NCI-H460 (cell line): ENCODE results near the gene CYP1A2. TPM values are rescaled to one million over a fixed set of nuclear protein-coding genes. Genes with fewer than 3 reads are reported as not detected.
A peak's percentile ranks its signal among the peaks of the same experiment; 100 is the strongest.
"Not testable (repeated sequence)": the region's sequence is repeated elsewhere in the genome, so short reads cannot be mapped to it uniquely, and the experiment has no call there.

Experiments
- DNase-seq: peaks from one replicate; pipeline ENCODE4 v3.0.0-alpha.2; 2016; ENCODE audit warnings: low read depth; ENCODE audit errors: extremely low read depth
- total RNA-seq: library from RNA; depleted of rRNA; stranded (reverse); fragments of >200 nt; shearing (Covaris generic); gene quantifications from 2 replicates; pipeline ENCODE4 v1.2.3, GENCODE V29; 2014

The CYP1A2 gene
- total RNA-seq, 1 experiment from 2014 or later = not detected

- DNase-seq = no peak
These were observed 27.2 kb downstream of the CYP1A2 start for GRCh38 chr15:74775894-74776293.

GRCh38 chr15:74776821-74777768 is 28.4 kb downstream of the CYP1A2 start:
- DNase-seq = peak; percentile 85

GRCh38 chr15:74777769-74778598 is 29.3 kb downstream of the CYP1A2 start:
- DNase-seq = no peak

DNA sequence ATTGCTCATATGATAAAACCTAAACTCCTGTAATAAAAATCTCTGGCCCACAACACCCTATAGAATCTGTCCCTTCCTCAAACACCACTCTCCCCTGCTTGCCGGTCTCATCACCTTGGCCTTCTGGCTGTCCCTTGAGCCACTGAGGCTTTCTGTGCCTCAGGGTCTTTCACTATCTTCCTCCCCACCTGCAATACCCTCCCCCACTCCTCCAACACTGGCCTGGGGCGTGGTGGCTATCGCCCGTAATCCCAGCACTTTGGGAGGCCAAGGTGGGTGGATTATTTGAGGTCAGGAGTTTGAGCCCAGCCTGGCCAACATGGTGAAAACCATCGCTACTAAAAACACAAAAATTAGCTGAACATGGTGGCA is 29.9 kb downstream of the CYP1A2 start:
- DNase-seq = no peak

GRCh38 chr15:74779162-74779648 is 30.6 kb downstream of the CYP1A2 start:
- no peak for DNase-seq

DNA sequence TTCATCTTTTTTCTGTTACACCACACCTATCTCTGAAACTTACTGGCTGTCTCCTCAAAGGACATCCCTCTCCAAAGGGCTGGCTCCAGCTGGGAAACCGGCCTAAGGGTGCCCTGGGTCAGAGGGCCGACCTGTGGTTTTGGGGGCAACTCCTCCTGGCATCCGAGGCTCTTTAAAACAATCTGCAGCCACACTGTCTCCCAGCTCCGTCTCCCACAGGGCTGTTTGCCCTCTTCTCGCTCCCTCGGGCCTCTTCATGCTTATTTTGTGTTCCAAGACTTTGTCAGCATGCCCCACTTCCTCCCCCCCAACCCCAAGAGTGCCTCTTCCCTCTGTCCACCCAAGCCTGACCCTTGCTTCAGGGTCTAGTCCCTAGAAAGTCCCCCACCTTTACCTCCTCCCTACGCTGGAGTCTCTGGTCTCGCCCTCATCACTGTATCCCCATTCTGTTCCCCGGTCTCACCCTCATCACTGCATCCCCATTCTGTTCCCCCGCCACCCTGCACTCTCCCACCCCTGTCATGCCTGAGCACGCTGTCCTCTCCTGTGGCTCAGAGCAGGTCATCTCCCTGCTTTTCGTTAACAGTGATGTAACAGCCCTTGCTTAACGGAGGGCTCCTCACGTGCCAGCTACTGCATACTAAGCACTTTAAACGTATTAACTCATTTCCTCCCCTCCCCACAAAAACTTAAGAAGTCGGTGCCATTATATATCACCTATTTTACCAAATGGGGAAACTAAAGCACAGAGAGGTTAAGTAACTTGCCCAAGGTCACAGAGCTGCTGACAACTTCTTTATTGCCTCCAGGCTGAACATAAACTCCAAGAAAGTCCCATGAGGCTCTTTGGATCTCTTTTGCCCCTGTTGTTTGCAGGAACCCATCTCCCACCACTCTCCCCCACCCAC is 32.1 kb downstream of the CYP1A2 start:
- no peak for DNase-seq

GRCh38 chr15:74781431-74782258 is 33.0 kb downstream of the CYP1A2 start, which contains the start of gene CSK:
Gene CSK (plus strand): TSS chr15:74782080. CDS start chr15:74798298, 16,218 bp downstream.
- peak; percentile 52 for DNase-seq

- no peak for DNase-seq
These were observed 33.8 kb downstream of the CYP1A2 start for GRCh38 chr15:74782259-74783071.

DNA sequence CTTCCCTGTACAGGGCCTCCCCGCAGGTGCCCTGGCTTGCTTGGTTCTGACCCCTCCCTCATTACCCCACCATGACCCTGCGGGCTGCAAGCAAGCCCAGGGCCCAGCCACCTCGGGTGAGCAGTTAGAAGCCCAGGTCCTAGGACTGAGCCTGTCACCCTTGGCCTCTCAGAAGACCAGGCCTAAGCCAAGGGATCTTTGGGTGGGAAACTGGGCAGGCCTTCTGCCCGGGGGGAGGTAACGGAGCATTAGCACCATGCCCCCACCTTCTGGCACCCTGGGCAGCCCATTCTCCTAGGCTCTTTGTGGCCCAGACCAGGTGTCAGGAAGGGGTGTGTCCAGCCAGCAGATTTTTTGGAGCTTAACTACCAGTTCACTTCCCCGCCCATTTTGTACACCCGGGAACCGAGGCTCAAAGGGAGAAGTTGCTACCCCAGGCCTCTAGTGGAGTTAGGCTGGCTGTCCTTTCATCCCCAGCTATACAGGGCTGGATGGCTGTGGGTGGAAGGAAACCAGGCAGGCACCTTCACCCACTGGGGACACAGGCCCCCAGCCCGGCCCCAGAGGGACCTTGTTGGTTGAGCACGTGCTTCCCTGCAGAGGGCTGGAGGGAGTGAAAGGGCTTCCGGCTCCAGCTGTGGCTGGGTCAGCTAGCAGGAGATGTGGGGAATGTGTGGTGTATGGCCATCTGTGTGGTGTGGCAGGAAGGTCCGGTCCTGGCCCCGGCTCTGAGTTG is 34.6 kb downstream of the CYP1A2 start:
- DNase-seq = no peak

DNA sequence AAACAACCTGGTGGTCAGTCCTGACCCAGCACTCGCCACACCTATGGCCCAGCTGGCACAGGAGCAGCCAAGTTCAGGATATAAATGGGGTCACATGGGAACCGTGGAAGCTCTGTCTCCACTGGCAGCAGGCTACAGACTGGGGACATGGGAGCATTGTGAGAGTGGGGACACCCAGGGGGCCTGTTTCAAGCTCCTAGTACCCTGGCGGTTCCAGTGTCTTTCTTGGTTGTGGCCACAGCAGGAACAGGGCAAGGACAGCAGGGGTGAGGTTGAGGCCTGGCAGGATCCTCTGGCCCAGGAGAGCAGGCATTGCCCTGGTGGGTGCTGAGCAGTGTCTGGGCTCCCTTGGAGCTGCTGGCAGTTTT is 35.1 kb downstream of the CYP1A2 start:
- DNase-seq = no peak

DNA sequence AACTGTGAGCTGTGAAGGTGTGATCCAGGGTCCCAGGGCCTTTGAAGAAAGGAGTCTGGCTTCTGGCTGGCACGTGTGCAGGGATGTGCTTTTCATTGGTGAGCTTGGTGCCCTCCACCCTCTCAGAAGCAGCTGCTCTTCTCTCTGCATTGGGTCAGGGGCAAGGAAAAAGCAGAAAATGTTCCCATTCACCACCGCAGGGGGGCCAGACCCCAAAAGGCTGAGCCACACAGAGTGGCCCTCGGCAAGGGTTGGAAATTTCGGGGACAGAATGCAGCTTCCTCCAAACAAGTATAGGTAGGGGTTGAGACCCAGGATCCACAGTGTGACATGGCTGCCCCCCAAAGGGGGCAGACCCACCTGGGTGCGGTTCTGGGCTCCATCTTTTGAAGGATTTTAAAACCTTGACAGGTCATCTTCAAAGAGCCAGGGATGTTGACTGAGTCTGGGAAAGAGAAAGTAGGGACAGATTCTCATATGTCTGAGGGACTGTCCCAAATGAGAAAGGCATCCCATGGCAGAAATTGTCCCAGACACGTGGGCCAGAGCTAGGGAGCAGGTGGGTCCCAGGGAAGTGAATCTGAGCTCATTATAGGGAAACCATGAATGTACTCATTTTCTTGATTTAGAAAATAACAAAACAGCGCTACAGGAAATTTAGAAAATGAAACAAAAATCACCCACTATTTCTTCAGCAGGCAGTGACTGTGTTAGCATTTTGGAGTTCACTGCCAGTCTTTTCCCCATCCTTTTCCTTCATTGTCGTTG is 36.0 kb downstream of the CYP1A2 start:
- DNase-seq = no peak

DNA sequence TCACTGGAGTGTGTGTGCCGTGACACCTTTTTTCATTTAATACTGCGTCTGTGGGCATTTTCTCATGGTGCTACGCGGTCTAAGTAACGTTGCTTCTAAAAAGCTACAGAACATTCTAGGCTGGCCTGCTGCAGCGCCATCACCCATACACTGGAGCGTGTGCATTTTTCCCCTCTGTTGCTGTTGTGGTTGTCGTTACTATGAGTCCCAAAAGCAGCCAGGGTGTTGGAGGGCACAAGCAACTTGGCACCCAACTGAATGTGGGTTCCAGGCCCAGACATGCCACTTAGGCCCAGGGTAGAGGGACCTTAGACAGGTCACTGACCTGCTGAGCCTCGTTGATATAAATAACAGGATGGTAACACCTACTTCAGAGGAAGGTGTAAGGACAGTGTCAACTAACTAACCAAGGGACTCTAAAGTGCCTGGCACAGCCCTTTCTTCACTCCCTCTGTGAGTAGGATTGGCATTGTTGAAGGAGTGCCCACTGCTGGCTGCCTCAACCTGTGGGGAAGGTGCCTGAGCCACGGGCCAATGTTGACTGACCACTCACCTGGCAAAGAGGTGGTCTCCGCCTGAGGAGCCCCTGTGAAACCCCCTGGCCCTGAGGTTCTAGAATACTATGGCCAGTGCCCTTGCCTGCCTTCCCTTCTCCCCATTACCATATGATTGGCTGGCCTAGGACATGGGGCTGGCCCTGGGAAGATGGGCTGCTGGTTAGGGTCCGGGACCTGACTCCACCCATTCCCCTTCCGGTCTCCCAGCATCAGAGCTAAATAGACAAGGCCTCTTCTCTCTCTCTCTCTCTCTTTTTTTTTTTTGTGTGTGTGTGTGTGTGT is 36.8 kb downstream of the CYP1A2 start:
- DNase-seq = no peak

- DNase-seq = not testable (repeated sequence)
These were observed 37.4 kb downstream of the CYP1A2 start for GRCh38 chr15:74786081-74786480.

DNA sequence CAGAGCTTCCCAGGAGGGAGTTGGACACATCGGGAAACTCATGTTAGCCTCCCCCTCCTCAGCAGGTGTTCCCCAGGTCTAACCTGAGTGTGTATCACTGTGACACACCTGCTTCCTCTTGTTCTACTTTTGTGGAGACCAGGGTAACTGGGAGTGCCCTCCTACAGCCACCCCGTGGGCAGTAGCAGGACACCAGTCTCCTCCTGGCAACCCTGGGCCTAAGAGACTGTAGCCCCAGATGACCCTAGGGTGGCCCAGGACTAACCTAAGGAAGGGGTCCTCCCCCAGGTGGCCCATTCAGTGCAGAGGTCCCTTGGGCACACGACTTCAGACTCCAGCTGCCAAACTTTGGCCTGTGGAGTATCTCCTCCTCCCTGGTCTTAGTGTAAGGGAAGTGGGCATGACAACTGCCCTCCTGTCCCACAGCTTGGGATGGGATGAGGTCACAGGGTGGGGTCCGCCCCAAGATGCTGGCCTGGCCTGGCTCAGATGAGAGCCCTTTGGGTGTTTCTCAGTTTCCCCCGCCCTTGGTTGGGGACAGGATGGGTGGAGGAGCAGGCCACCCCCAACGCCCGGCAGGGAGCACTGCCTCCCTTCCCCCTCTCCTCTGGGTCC is 38.0 kb downstream of the CYP1A2 start:
- DNase-seq = no peak

GRCh38 chr15:74787251-74788041 is 38.8 kb downstream of the CYP1A2 start:
- DNase-seq = peak; percentile 46
